ENCODE results near the gene PIK3R6.

The PIK3R6 gene

DNA sequence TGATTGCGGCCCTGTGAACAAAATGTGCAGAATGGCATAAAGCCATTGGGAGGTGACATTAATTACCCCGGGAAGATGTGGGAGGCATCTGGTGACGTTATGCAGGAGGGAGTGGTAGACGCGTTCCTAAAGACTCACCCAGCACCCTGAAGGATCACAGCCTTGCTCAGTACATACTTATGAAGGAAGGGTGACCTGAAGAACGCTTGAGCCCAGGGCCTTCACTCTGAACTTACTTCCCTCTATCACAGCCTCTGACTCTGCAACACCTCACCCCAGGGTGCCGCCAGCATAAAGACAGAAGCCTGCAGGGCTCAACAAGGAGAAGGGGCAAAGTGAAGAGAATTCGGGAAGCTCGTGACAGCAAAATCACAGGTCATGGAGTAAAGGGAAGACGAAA, 77.7 kb downstream of the PIK3R6 start:
- TF ChIP-seq, protein P1, sequence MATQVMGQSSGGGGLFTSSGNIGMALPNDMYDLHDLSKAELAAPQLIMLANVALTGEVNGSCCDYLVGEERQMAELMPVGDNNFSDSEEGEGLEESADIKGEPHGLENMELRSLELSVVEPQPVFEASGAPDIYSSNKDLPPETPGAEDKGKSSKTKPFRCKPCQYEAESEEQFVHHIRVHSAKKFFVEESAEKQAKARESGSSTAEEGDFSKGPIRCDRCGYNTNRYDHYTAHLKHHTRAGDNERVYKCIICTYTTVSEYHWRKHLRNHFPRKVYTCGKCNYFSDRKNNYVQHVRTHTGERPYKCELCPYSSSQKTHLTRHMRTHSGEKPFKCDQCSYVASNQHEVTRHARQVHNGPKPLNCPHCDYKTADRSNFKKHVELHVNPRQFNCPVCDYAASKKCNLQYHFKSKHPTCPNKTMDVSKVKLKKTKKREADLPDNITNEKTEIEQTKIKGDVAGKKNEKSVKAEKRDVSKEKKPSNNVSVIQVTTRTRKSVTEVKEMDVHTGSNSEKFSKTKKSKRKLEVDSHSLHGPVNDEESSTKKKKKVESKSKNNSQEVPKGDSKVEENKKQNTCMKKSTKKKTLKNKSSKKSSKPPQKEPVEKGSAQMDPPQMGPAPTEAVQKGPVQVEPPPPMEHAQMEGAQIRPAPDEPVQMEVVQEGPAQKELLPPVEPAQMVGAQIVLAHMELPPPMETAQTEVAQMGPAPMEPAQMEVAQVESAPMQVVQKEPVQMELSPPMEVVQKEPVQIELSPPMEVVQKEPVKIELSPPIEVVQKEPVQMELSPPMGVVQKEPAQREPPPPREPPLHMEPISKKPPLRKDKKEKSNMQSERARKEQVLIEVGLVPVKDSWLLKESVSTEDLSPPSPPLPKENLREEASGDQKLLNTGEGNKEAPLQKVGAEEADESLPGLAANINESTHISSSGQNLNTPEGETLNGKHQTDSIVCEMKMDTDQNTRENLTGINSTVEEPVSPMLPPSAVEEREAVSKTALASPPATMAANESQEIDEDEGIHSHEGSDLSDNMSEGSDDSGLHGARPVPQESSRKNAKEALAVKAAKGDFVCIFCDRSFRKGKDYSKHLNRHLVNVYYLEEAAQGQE (IDR thresholded peaks at IDR 0.05; ENCODE audit: insufficient replicate concordance, low read depth) = no peak
- TF ChIP-seq POLR2AphosphoS5 (IDR thresholded peaks at IDR 0.05; ENCODE audit: low read depth) (no peak), SPI1 (IDR thresholded peaks at IDR 0.05; ENCODE audit: borderline replicate concordance, low read depth) (no peak), GABPA (IDR thresholded peaks at IDR 0.05; ENCODE audit: low read depth) (no peak)
- TF ChIP-seq, protein P2, sequence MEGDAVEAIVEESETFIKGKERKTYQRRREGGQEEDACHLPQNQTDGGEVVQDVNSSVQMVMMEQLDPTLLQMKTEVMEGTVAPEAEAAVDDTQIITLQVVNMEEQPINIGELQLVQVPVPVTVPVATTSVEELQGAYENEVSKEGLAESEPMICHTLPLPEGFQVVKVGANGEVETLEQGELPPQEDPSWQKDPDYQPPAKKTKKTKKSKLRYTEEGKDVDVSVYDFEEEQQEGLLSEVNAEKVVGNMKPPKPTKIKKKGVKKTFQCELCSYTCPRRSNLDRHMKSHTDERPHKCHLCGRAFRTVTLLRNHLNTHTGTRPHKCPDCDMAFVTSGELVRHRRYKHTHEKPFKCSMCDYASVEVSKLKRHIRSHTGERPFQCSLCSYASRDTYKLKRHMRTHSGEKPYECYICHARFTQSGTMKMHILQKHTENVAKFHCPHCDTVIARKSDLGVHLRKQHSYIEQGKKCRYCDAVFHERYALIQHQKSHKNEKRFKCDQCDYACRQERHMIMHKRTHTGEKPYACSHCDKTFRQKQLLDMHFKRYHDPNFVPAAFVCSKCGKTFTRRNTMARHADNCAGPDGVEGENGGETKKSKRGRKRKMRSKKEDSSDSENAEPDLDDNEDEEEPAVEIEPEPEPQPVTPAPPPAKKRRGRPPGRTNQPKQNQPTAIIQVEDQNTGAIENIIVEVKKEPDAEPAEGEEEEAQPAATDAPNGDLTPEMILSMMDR (IDR thresholded peaks at IDR 0.05; ENCODE audit: insufficient read depth, low read length) = no peak
- no peaks in the 10 kb centered on the region for H3K27me3 ChIP-seq (ENCODE audit: insufficient read depth, poor library complexity, severe bottlenecking)
- H3K27ac ChIP-seq (replicated peaks) = no peak overlapping the region
- no peak overlapping the region for H3K4me3 ChIP-seq (replicated peaks; ENCODE audit: insufficient read depth, low read length)
- DNase-seq (ENCODE audit: low read depth in 1 of 2, low spot score in 1 of 2) = no peak

DNA sequence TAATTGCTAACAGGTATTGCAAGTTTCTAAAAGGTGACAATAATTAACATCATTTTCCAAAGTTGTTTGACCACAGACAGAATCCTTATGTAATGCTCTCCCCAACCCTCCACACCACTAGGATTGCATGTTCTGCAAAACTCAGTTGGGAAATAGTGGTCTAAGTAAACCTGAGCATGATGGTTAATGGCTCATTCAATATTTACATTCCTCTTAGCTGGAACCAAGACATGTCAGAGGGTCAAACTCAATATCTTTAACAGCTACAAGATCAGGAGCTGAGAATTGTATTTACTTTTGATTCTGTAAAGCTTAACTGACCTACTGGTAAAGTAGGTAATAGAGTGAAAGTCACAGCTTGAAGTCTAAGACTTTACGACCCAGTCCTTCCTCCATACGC, 78.5 kb downstream of the PIK3R6 start:
- no peak overlapping the region for H3K27ac ChIP-seq (replicated peaks)
- no peaks in the 10 kb centered on the region for H3K27me3 ChIP-seq (ENCODE audit: insufficient read depth, poor library complexity, severe bottlenecking)
- DNase-seq (ENCODE audit: low read depth in 1 of 2, low spot score in 1 of 2) = no peak
- TF ChIP-seq, protein P2 (IDR thresholded peaks at IDR 0.05; ENCODE audit: insufficient read depth, low read length) = no peak
- no peak for TF ChIP-seq GABPA (IDR thresholded peaks at IDR 0.05; ENCODE audit: low read depth)
- TF ChIP-seq, protein P1 (IDR thresholded peaks at IDR 0.05; ENCODE audit: insufficient replicate concordance, low read depth) = no peak
- TF ChIP-seq POLR2AphosphoS5 (IDR thresholded peaks at IDR 0.05; ENCODE audit: low read depth) = no peak
- no peak for TF ChIP-seq SPI1 (IDR thresholded peaks at IDR 0.05; ENCODE audit: borderline replicate concordance, low read depth)
- no peak overlapping the region for H3K4me3 ChIP-seq (replicated peaks; ENCODE audit: insufficient read depth, low read length)

DNA sequence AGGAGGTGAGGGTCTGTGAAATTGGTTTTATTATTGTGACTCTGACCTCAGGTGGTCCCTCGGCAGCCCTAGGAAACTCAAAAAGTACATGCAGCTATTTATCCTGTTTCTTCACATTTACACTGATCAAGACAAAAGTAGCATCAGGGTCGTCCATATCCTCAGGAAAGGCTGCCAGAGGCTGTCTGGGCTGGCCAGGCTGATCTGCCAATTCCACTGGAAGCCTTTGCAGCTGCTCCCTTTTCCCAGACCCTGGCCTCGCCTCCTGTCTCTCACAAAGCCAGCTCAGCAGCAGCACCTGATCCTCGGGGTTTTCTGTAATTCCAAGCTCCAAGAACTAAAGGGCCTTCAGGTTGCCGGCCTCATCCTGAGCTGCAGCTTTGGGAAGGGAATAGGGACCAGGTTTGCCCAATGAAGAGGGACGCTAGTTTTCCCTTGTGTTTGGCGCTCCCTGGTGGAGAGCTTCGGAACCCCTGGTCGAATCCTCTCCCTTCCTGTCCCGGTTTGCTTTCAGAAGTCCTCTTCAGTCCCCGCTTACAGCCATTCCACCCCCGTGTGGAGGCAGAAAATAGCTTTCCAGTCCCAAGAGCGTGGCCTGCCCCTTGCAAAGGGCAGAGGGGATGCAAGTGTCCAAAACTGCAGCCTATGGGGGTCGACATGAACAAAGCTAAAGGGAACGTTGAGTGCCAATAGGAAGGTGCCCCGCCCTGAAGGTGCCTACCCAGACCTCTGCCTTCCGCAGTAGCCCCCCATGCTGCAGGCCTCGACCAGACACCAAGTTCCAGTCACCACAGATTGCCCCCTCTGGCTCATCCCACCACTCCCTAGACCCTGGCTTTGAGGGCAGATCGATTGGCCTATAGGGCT, 81.7 kb downstream of the PIK3R6 start:
- Histone ChIP-seq H3K4me3 (replicated peaks; ENCODE audit: insufficient read depth, low read length) (no peak overlapping the region), H3K27ac (replicated peaks) (no peak overlapping the region), H3K27me3 (ENCODE audit: insufficient read depth, poor library complexity, severe bottlenecking) (no peaks in the 10 kb centered on the region)
- TF ChIP-seq GABPA (IDR thresholded peaks at IDR 0.05; ENCODE audit: low read depth) = no peak
- TF ChIP-seq, protein P2 (IDR thresholded peaks at IDR 0.05; ENCODE audit: insufficient read depth, low read length) = peak; percentile 50
- DNase-seq (ENCODE audit: low read depth in 1 of 2, low spot score in 1 of 2) = peak in 1 of 2 experiments; percentile 31

Data from HL-60 (cell line).